CD4-positive, alpha-beta T cell treated with Interleukin-6 for 4 hours (primary cell): ENCODE data around the gene PPP6R3.

Source experiments
- DNase-seq: peaks from one replicate; pipeline ENCODE4 v3.0.0-alpha.2; 2020; ENCODE audit warnings: mixed read lengths

PPP6R3 gene

GRCh38 chr11:68498903-68499883 is 38.6 kb downstream of the PPP6R3 start:
- DNase-seq = no peak

DNA sequence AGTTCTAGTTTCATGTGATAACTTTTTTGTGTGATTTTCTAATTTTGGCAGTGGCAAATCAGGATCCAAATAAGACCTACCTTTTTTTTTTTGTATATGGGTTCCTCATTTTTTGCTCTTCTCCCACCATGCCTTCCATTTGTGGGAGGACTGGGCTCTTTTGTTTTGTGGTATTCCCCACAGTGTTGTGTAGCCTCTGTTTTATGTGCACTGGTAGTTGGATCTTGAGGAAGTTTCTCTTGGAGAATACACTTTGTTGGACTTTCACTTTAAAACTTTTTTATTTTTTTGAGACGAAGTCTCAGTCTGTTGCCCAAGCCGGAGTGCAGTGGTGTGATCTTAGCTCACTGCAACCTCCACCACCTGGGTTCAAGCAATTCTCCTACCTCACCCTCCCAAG is 39.7 kb downstream of the PPP6R3 start:
- no peak for DNase-seq

DNA sequence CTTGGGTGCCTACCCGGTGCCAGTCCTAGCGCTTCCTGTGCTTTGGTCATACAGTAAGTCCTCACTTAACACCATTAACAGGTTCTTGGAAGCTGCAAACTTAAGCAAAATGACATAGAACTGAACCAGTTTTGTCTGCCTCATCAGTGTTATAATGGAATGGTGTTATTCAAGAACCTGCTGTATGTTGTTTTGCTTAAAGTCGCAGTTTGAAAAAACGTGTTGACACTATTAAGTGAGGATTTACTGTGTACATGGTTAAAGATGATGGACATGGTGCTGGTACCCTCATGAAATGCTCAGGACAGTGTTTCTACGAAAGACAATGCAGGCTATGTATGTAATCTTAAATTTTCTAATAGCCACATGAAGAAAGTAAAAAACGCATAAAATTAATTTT is 41.3 kb downstream of the PPP6R3 start:
- DNase-seq = no peak

DNA sequence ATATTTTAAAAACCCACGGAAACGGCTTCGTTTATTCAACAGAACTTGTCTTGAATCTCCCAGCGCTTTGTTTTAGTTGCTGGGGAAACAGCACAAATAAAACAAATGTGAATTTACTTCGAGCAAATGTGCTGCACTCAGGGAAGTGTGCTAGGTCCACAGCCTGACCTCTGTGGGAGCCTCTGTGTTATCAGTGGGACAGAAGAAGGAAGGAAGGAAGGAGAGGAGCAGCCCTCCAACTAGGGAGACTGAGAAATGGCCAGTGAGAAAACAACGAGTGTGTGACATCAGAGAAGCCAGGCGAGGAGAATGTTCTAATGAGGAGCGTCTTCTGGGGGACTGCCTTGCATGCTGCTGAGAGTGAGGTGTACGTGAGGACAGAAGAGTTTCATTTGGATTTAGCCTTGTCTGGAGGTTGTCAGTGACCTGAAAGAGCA is 42.7 kb downstream of the PPP6R3 start:
- no peak for DNase-seq

DNA sequence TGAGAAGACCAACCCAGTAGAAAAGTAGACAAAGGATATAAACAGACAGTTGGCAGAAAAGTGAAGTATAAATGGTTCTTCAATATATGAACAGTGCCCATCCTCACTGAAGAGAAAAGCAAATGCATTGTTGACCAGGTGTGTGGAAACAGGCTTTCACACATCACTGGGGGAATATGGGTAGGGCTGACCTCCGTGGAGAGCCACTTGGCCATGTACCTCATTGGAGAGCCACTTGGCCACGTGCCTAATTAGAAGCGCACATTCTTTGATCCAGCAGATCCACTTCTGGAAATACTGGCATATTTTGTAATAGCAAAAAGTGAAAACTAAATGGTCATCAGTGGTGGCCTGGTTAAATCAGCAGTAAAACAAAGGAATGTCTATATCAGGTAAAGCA is 43.2 kb downstream of the PPP6R3 start:
- DNase-seq = no peak

- DNase-seq = no peak
Measured at GRCh38 chr11:68504432-68505066, 44.0 kb downstream of the PPP6R3 start.

DNA sequence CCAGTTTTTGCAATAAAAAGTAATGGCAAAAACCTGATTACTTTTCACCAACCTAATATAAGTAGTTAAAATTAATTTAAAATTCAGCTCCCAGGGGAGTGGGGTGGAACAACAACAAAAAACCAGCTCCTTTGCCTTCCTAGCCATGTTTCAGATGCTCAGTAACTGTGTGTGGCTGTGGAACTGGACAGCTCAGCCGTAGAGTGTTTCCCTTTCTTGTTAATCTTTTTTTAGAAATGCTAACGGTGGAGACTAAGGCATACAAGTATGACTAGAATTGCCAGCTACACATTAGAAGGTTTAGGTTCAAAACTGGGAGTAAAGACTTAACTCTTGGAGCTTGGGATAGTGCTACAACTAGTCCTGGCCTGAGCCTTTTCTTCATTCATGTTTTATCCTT is 45.0 kb downstream of the PPP6R3 start:
- no peak for DNase-seq

DNA sequence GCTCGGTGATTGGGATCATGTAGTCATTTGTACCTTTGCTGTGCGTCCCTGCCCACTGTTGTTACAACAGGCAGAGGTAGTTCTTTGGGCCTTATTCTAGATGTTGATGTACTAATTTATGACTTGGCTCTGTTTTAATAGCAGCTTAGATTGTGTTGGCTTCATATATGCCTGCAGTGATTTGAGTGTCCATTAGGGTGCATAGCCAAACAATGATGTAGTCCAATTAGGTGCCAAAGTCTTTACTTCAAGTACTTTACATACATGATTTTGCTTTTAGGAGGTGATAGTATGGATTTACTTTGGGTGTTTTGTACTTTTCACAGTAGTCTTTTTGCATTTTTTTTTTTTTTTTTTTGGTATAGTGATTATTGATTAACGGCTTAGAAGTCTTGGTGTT is 46.4 kb downstream of the PPP6R3 start:
- no peak for DNase-seq

- no peak for DNase-seq
Measured at GRCh38 chr11:68508425-68508824, 47.9 kb downstream of the PPP6R3 start.

- no peak for DNase-seq
Measured at GRCh38 chr11:68509066-68509465, 48.5 kb downstream of the PPP6R3 start.

DNA sequence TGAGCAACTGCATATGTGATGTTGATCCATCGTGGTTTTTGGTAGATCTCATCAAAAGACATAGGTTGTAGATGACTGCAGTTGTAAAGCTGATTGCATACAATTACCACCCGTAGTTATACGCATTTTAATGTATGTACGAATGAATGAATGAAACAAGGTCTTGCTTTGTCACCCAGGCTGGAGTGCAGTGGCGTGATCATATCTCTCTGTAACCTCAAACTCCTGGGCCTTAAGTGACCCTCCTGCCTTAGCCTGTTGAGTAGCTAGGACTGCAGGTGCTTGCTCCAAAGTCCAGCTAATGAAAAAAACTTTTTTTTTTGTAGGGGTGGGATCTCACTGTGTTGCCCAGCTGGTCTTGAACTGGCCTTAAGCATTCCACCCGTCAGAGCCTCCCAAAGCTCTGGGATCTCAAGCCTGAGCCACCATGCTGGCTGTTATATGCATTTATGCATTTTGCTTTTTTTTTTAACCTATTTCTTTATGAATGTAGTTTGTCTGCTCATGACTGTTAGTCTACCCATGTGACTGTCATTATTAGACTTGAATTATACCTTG is 53.5 kb downstream of the PPP6R3 start:
- DNase-seq = no peak

GRCh38 chr11:68517121-68517741 is 56.7 kb downstream of the PPP6R3 start:
- DNase-seq = no peak

- DNase-seq = no peak
Measured at GRCh38 chr11:68518191-68518590, 57.6 kb downstream of the PPP6R3 start.

- no peak for DNase-seq
Measured at GRCh38 chr11:68521969-68522652, 61.6 kb downstream of the PPP6R3 start.

- no peak for DNase-seq
Measured at GRCh38 chr11:68523033-68523432, 62.5 kb downstream of the PPP6R3 start.

GRCh38 chr11:68523743-68524142 is 63.2 kb downstream of the PPP6R3 start:
- no peak for DNase-seq

GRCh38 chr11:68524213-68524612 is 63.7 kb downstream of the PPP6R3 start:
- DNase-seq = no peak

DNA sequence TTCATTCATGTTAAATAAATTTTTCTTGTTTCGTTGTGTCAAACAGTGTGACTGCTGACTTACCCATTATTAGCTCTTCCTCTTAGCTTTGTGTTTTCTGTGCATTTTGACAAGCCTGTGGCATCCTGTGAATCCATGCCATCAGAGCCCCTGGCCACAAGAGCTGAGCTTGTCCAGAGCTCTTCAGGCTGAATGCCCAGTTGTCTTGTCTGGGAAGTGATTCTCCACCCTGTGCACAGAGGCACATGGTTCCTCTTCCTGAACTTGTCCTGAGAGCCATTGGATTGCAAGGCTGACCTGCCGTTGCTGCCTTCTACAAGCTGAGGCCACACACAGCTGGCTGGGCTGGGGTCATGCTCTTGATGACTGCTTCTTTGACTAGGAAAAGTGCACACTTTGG is 64.1 kb downstream of the PPP6R3 start:
- no peak for DNase-seq

- no peak for DNase-seq
Measured at GRCh38 chr11:68525336-68525735, 64.8 kb downstream of the PPP6R3 start.

GRCh38 chr11:68525930-68526329 is 65.4 kb downstream of the PPP6R3 start:
- DNase-seq = no peak

GRCh38 chr11:68527585-68527984 is 67.0 kb downstream of the PPP6R3 start:
- DNase-seq = peak; percentile 14

DNA sequence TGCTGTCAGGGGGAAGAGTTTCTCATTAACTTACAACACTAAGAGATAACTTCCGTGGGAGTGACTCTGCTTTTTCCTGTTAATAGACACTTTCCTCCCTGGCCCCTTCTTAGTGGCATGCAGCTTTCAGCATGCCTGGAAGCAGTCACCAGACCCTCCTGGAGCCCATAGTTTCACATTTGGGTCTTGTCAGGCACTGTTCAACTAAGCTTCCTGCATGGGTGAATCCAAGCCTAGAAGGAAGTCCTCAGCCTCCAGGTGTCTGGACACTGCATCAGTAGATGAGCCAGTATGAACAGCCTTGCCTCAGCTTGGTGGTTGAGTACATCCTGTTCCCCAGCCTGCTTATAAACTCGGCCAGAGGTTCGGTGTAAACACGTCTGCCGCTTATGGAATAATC is 68.1 kb downstream of the PPP6R3 start:
- peak; percentile 43 for DNase-seq
